ENCODE data around the gene LMO7. TPM values are rescaled to one million over a fixed set of nuclear protein-coding genes. Genes with fewer than 3 reads are reported as not detected.

Gene LMO7
- total and polyA plus RNA-seq, 2 of the 4 experiments (the other 2 are of a cell fraction): 266 to 367 TPM

DNA sequence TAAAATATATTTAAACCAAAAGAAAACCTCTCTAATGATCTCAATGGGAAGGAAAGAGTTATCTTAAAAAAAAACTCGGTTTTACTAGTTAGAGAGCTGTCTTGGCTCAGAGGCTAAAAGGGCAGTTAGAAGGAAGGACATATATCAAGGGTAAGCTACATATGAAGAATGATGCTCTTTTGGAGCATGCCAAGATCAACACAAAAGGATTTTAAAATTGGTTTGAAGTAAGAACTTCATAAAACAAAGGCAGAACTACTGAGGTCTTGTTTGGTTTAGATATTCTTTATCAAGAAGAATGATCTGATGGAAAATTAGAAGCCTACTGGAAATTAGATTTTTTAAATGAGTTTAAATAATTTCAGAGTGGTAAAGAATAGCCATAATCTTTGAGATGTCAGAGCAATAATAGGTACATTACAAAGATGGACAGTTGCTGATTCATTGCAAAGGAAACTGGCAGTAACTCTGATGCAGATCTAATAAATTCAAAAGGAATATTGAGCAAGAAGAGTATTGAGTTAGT lies 39.4 kb upstream of the LMO7 start:
- no peak overlapping the region for H4K8ac ChIP-seq (ENCODE audit: low read depth in 2 of 2, low read length in 2 of 2)
- no peak overlapping the region for H4K5ac ChIP-seq (ENCODE audit: low read depth, low read length)
- H3K14ac ChIP-seq (replicated peaks; ENCODE audit: low read depth, low read length): no peak overlapping the region
- no peak overlapping the region for H3K56ac ChIP-seq (ENCODE audit: extremely low read depth, insufficient read depth, low read length)
- H3K4me1 ChIP-seq (ENCODE audit: control insufficient read depth, insufficient read depth, low read length): no peaks in the 10 kb centered on the region
- DNase-seq: no peak
- dilution Hi-C loops (cut with HindIII; ENCODE audit: low sequenced_read_pairs, unreplicated experiment) (no loop called here), in situ Hi-C loops (cut with MboI; ENCODE audit: low sequenced_read_pairs) (no loop called here), intact Hi-C loops (cut with micrococcal nuclease) (no loop called here)
- no peaks in the 10 kb centered on the region for H4K20me1 ChIP-seq (ENCODE audit: insufficient read depth, low read length)
- no peak overlapping the region for H4K91ac ChIP-seq (ENCODE audit: insufficient read depth, low read depth, low read length)
- H3K9me1 ChIP-seq (ENCODE audit: insufficient read depth, low read length): no peaks in the 10 kb centered on the region
- H3K9me3 ChIP-seq (ENCODE audit: control insufficient read depth, insufficient read depth, low read length): no peaks in the 10 kb centered on the region
- peaks cover 0 to 6% of the 10 kb centered on the region in 2 experiments; a peak in 2 of 4 replicates for H3K79me1 ChIP-seq (ENCODE audit: low read depth in 1 of 2, low read length in 2 of 2)
- POLR2A ChIA-PET (ENCODE audit: unreplicated experiment): no interaction called here
- no peak overlapping the region for H2AK9ac ChIP-seq (replicated peaks; ENCODE audit: low read depth, low read length, poor library complexity)
- H3K4me3 ChIP-seq (ENCODE audit: insufficient read depth, low read depth, low read length): no peak overlapping the region
- H3K9ac ChIP-seq (ENCODE audit: low read depth, low read length): no peak overlapping the region
- no peak overlapping the region for H3K4me2 ChIP-seq (ENCODE audit: low read depth, low read length)
- H2AFZ ChIP-seq (replicated peaks; ENCODE audit: low read length, poor library complexity): no peak overlapping the region
- H3K18ac ChIP-seq (ENCODE audit: low read depth, low read length): no peak overlapping the region
- no peak overlapping the region for H2BK20ac ChIP-seq (ENCODE audit: low read depth, low read length)
- no CpG with 5 or more reads among the region's 1 CpG for WGBS, 2 experiments (ENCODE audit: extremely low coverage in 2 of 2, insufficient read length in 1 of 2)
- CTCF ChIA-PET: no interaction called here
- no peaks in the 10 kb centered on the region for H3K27me3 ChIP-seq (ENCODE audit: control insufficient read depth, insufficient read depth, low read length)
- no peak overlapping the region for H3K4ac ChIP-seq (ENCODE audit: low read depth, low read length)
- no peak overlapping the region for H2BK15ac ChIP-seq (ENCODE audit: low read depth, low read length)
- no peak overlapping the region for H2BK120ac ChIP-seq (ENCODE audit: low read depth, low read length)
- H3K23ac ChIP-seq (ENCODE audit: low read depth, low read length): no peak overlapping the region
- no peak overlapping the region for H2BK5ac ChIP-seq (ENCODE audit: low read depth, low read length, poor library complexity, severe bottlenecking)
- H2AK5ac ChIP-seq (ENCODE audit: low read depth, low read length): no peak overlapping the region
- ATAC-seq (ENCODE audit: low read depth): no peak
- BruUV-seq (replicated peaks): no TSS peak
- TF ChIP-seq RFX5 (IDR thresholded peaks at IDR 0.05; ENCODE audit: low read depth, low read length): no peak
- TF ChIP-seq RCOR1 (IDR thresholded peaks at IDR 0.05; ENCODE audit: insufficient replicate concordance, low read length): no peak
- TF ChIP-seq RAD21 (IDR thresholded peaks at IDR 0.05; ENCODE audit: low read length): no peak
- TF ChIP-seq MAZ (IDR thresholded peaks at IDR 0.05; ENCODE audit: borderline replicate concordance, low read depth, low read length): no peak
- TF ChIP-seq MXI1 (IDR thresholded peaks at IDR 0.05; ENCODE audit: borderline replicate concordance, low read depth, low read length): no peak
- TF ChIP-seq MAFK (IDR thresholded peaks at IDR 0.05; ENCODE audit: low read depth, low read length): no peak
- TF ChIP-seq FOS (IDR thresholded peaks at IDR 0.05; ENCODE audit: low read depth, low read length): no peak
- no peak for TF ChIP-seq USF2 (IDR thresholded peaks at IDR 0.05; ENCODE audit: low read depth, low read length)
- TF ChIP-seq CTCF (conservative IDR thresholded peaks at IDR 0.05; ENCODE audit: low read depth, low read length): no peak
- TF ChIP-seq, protein P1, sequence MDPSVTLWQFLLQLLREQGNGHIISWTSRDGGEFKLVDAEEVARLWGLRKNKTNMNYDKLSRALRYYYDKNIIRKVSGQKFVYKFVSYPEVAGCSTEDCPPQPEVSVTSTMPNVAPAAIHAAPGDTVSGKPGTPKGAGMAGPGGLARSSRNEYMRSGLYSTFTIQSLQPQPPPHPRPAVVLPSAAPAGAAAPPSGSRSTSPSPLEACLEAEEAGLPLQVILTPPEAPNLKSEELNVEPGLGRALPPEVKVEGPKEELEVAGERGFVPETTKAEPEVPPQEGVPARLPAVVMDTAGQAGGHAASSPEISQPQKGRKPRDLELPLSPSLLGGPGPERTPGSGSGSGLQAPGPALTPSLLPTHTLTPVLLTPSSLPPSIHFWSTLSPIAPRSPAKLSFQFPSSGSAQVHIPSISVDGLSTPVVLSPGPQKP (IDR thresholded peaks at IDR 0.05; ENCODE audit: borderline replicate concordance, low read depth, low read length): no peak
- no peak for TF ChIP-seq BHLHE40 (IDR thresholded peaks at IDR 0.05; ENCODE audit: low read depth, low read length)
- TF ChIP-seq CEBPB (IDR thresholded peaks at IDR 0.05; ENCODE audit: low read depth, low read length): no peak
- TF ChIP-seq NFE2L2 (IDR thresholded peaks at IDR 0.05; ENCODE audit: low read depth, low read length): no peak
- no peak for TF ChIP-seq POLR2A (IDR thresholded peaks at IDR 0.05; ENCODE audit: low read depth, low read length)
- no peak for TF ChIP-seq SMC3 (IDR thresholded peaks at IDR 0.05; ENCODE audit: low read depth, low read length)
- no peak for TF ChIP-seq CHD1 (IDR thresholded peaks at IDR 0.05; ENCODE audit: low read depth, low read length)
- no peak overlapping the region for H3K27ac ChIP-seq (ENCODE audit: insufficient read depth, low read length)
- peaks cover 2% of the 10 kb centered on the region; the same call in 1 of the 2 replicates for H3K36me3 ChIP-seq (ENCODE audit: control insufficient read depth, insufficient read depth, low read length)
